Measurements from ENCODE around the gene SLC2A4RG. TPM values are rescaled to one million over a fixed set of nuclear protein-coding genes. Genes with fewer than 3 reads are reported as not detected.
A peak's percentile ranks its signal among the peaks of the same experiment; 100 is the strongest.

The SLC2A4RG gene
- total and polyA plus RNA-seq, 2 experiments from 2014 or later = 46.6 to 177 TPM

GRCh38 chr20:63708301-63709148, 31.1 kb upstream of the SLC2A4RG start:
- no peak for TF ChIP-seq CTCF (IDR thresholded peaks at IDR 0.05; ENCODE audit: low read depth, low read length)
- H3K4me3 ChIP-seq = peak overlapping the region; percentile 87
- peak overlapping the region; percentile 91 for H3K27ac ChIP-seq
- H3K36me3 ChIP-seq = peaks cover 34% of the 10 kb centered on the region
- H3K4me1 ChIP-seq (ENCODE audit: low read depth) = peaks cover 12% of the 10 kb centered on the region
- DNase-seq (ENCODE audit: low read depth in 1 of 2, low spot score in 1 of 2) = no peak
- no peaks in the 10 kb centered on the region for H3K9me3 ChIP-seq (ENCODE audit: low read depth)
- no peaks in the 10 kb centered on the region for H3K27me3 ChIP-seq

GRCh38 chr20:63709149-63709527, 30.4 kb upstream of the SLC2A4RG start:
- Histone ChIP-seq H3K4me1 (ENCODE audit: low read depth) (peaks cover 12% of the 10 kb centered on the region), H3K27me3 (no peaks in the 10 kb centered on the region), H3K36me3 (peaks cover 34% of the 10 kb centered on the region), H3K9me3 (ENCODE audit: low read depth) (no peaks in the 10 kb centered on the region), H3K4me3 (no peak overlapping the region), H3K27ac (no peak overlapping the region)
- DNase-seq (ENCODE audit: low read depth in 1 of 2, low spot score in 1 of 2) = no peak
- no peak for TF ChIP-seq CTCF (IDR thresholded peaks at IDR 0.05; ENCODE audit: low read depth, low read length)

DNA sequence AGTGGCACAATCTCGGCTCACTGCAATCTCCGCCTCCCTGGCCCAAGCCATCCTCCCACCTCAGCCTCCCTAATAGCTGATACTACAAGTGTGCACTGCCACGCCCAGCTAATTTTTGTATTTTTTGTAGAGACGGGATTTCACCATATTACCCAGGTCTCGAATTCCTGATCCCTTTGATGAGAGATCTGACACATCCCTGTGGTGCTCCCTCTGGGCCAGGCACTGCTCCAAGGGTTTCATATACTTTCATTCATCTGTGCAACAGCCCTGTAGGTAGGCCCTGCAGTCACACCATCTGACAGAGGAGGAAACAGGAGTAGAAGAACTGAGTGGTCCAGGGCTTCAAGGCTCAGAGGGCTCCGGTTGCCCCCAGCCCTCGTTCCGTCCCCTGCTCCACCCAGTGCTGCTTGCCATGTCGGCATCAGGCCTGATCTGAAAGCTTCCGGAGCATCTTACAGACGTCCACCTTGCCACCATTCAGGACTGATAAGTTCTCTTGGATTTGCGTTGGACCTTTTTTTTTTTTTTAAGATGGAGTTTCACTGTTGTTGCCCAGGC, 28.4 kb upstream of the SLC2A4RG start:
- Histone ChIP-seq H3K9me3 (ENCODE audit: low read depth) (no peaks in the 10 kb centered on the region), H3K4me3 (no peak overlapping the region), H3K27ac (no peak overlapping the region), H3K4me1 (ENCODE audit: low read depth) (peaks cover 12% of the 10 kb centered on the region), H3K36me3 (peaks cover 19% of the 10 kb centered on the region), H3K27me3 (no peaks in the 10 kb centered on the region)
- DNase-seq (ENCODE audit: low read depth in 1 of 2, low spot score in 1 of 2) = no peak
- no peak for TF ChIP-seq CTCF (IDR thresholded peaks at IDR 0.05; ENCODE audit: low read depth, low read length)

DNA sequence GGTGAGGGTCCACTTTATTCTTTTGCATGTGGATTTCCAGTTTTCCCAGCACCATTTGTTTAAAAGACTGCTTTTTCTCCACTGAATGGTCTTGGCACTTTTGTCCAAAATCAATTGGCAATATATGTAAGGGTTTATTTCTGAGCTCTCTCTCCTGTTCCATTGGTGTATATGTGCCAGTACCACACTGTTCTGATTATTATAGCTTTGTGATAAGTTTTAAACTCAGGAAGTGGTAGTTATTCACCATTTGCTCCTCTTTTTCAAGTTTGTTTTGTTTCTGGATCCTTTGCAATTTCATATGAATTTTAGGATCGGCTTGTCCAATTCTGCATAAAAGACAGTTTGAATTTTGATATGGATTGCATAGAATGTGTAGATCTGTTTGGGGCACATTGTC, 27.4 kb upstream of the SLC2A4RG start:
- TF ChIP-seq CTCF (IDR thresholded peaks at IDR 0.05; ENCODE audit: low read depth, low read length) = no peak
- Histone ChIP-seq H3K27me3 (no peaks in the 10 kb centered on the region), H3K9me3 (ENCODE audit: low read depth) (no peaks in the 10 kb centered on the region), H3K4me3 (no peak overlapping the region), H3K27ac (no peak overlapping the region), H3K36me3 (peaks cover 16% of the 10 kb centered on the region), H3K4me1 (ENCODE audit: low read depth) (peaks cover 7% of the 10 kb centered on the region)
- no peak for DNase-seq (ENCODE audit: low read depth in 1 of 2, low spot score in 1 of 2)

GRCh38 chr20:63714858-63715257, 24.7 kb upstream of the SLC2A4RG start:
- no peaks in the 10 kb centered on the region for H3K9me3 ChIP-seq (ENCODE audit: low read depth)
- no peak overlapping the region for H3K4me3 ChIP-seq
- H3K27ac ChIP-seq = no peak overlapping the region
- no peak for TF ChIP-seq CTCF (IDR thresholded peaks at IDR 0.05; ENCODE audit: low read depth, low read length)
- no peaks in the 10 kb centered on the region for H3K27me3 ChIP-seq
- peaks cover 19% of the 10 kb centered on the region for H3K36me3 ChIP-seq
- DNase-seq (ENCODE audit: low read depth in 1 of 2, low spot score in 1 of 2) = no peak
- H3K4me1 ChIP-seq (ENCODE audit: low read depth) = no peaks in the 10 kb centered on the region

Measured in cardiac muscle cell (in vitro differentiated cells and primary cell).